ENCODE results near the gene EEIG1. TPM values are rescaled to one million over a fixed set of nuclear protein-coding genes. Genes with fewer than 3 reads are reported as not detected.

Gene EEIG1
- total and polyA plus RNA-seq, 2 experiments from 2014 or later = 11.2 to 22.4 TPM

GRCh38 chr9:127985011-127985410 is 4.2 kb upstream of the EEIG1 start:
- no peak overlapping the region for H3K4me3 Mint-ChIP-seq
- peaks cover 9% of the 10 kb centered on the region for H3K27me3 Mint-ChIP-seq (ENCODE audit: insufficient read depth, low read depth, poor library complexity)
- no peaks in the 10 kb centered on the region for H3K9me3 Mint-ChIP-seq
- no peak for ATAC-seq
- no peaks in the 10 kb centered on the region for H4K20me1 ChIP-seq (replicated peaks; ENCODE audit: insufficient read depth)
- 0 out of 2 replicates have a peak, but pooled peaks cover 9% of the 10 kb centered on the region for H3F3A ChIP-seq (replicated peaks; ENCODE audit: low read depth)
- H3K4me2 ChIP-seq = no peak overlapping the region
- no peaks in the 10 kb centered on the region for H3K9me2 ChIP-seq (ENCODE audit: insufficient read depth)
- H3K27ac ChIP-seq (ENCODE audit: low read depth) = no peak overlapping the region
- H3K4me1 Mint-ChIP-seq = peaks cover 30% of the 10 kb centered on the region
- H3K27ac Mint-ChIP-seq = no peak overlapping the region
- no peaks in the 10 kb centered on the region for H3K36me3 ChIP-seq (ENCODE audit: insufficient read depth)
- no peak for DNase-seq (ENCODE audit: low spot score)
- no peak overlapping the region for H2AFZ ChIP-seq
- peaks cover 7% of the 10 kb centered on the region for H3K4me1 ChIP-seq (ENCODE audit: insufficient read depth)
- H3K36me3 Mint-ChIP-seq (ENCODE audit: low read depth) = no peaks in the 10 kb centered on the region; the same call in 2 of the 3 replicates
- H3K79me2 ChIP-seq (replicated peaks; ENCODE audit: insufficient read depth) = peaks cover 2% of the 10 kb centered on the region; the same call in 1 of the 2 replicates
- H3K27me3 ChIP-seq (ENCODE audit: insufficient read depth) = no peaks in the 10 kb centered on the region
- H3K4me3 ChIP-seq = no peak overlapping the region
- TF ChIP-seq EZH2 (IDR thresholded peaks at IDR 0.05; ENCODE audit: low read depth, unreplicated experiment) = no peak
- no peak for TF ChIP-seq CREB1 (CRISPR knock-in tag; IDR thresholded peaks at IDR 0.05; ENCODE audit: low read depth)
- TF ChIP-seq POLR2AphosphoS5 (IDR thresholded peaks at IDR 0.05; ENCODE audit: low read depth) = no peak
- TF ChIP-seq REST (IDR thresholded peaks at IDR 0.05; ENCODE audit: unreplicated experiment) = no peak
- TF ChIP-seq STAT1 (IDR thresholded peaks at IDR 0.05; ENCODE audit: unreplicated experiment) = no peak
- TF ChIP-seq CTCF (conservative IDR thresholded peaks at IDR 0.05; ENCODE audit: low read depth in 2 of 2) = no peak
- no peak for TF ChIP-seq ETS1 (IDR thresholded peaks at IDR 0.05)
- no peak for TF ChIP-seq ZNF114 (CRISPR knock-in tag; IDR thresholded peaks at IDR 0.05)
- TF ChIP-seq JUNB (IDR thresholded peaks at IDR 0.05; ENCODE audit: unreplicated experiment) = no peak
- TF ChIP-seq NANOG (IDR thresholded peaks at IDR 0.05; ENCODE audit: borderline replicate concordance) = no peak
- no peak for TF ChIP-seq EZH2phosphoT487 (IDR thresholded peaks at IDR 0.05; ENCODE audit: unreplicated experiment)
- no peak for TF ChIP-seq ZNF462 (CRISPR knock-in tag; IDR thresholded peaks at IDR 0.05)
- no peak for TF ChIP-seq ZNF331 (CRISPR knock-in tag; IDR thresholded peaks at IDR 0.05; ENCODE audit: low read depth)
